Fibroblast of lung (primary cell): ENCODE measurements around the gene RAB27B. TPM values are rescaled to one million over a fixed set of nuclear protein-coding genes. Genes with fewer than 3 reads are reported as not detected.

Experiments used
- DNase-seq, 2 donors: peaks; one replicate each; pipeline versions ENCODE4 v3.0.0 to v3.0.0-alpha.2; 2010; ENCODE audit warnings: low read depth in 2 of 2
- H2AFZ ChIP-seq: 2 replicates; pipeline ENCODE4 v1.5.1; 2012; ENCODE audit warnings: low read length, control low read depth, inconsistent platforms
- H3K27ac ChIP-seq: 2 replicates; pipeline ENCODE4 v1.5.1; 2011; ENCODE audit warnings: low read length, control low read depth; ENCODE audit not compliant: insufficient read depth
- H3K27me3 ChIP-seq: 2 replicates; pipeline ENCODE4 v1.5.1; 2011; ENCODE audit warnings: mild to moderate bottlenecking, low read length; ENCODE audit not compliant: control insufficient read depth, insufficient read depth
- H3K36me3 ChIP-seq: 2 replicates; pipeline ENCODE4 v1.5.1; 2011; ENCODE audit warnings: low read length; ENCODE audit not compliant: control insufficient read depth, insufficient read depth
- H3K4me1 ChIP-seq: 2 replicates; pipeline ENCODE4 v1.5.1; 2011; ENCODE audit warnings: low read length; ENCODE audit not compliant: control insufficient read depth, insufficient read depth; ENCODE audit errors: extremely low read depth
- H3K4me2 ChIP-seq: 2 replicates; pipeline ENCODE4 v1.5.1; 2011; ENCODE audit warnings: low read length, control low read depth; ENCODE audit not compliant: insufficient read depth; ENCODE audit errors: extremely low read depth
- H3K4me3 ChIP-seq, 4 experiments: fragments of 200-600 bp in 1 of 4; sonication (generic) in 1 of 4; replicated peaks in 1 of 4; 2 replicates each; pipeline ENCODE4 v1.5.1; 2011 to 2016; ENCODE audit warnings: low read length in 4 of 4, low read depth in 3 of 4, mild to moderate bottlenecking in 3 of 4, control low read depth in 2 of 4, inconsistent platforms in 1 of 4, mixed read lengths in 1 of 4; ENCODE audit not compliant: insufficient read depth in 1 of 4; ENCODE audit errors: control extremely low read depth in 1 of 4
- H3K79me2 ChIP-seq: 2 replicates; pipeline ENCODE4 v1.5.1; 2012; ENCODE audit warnings: mild to moderate bottlenecking, low read length, inconsistent platforms; ENCODE audit not compliant: control insufficient read depth, insufficient read depth
- H3K9ac ChIP-seq: 2 replicates; pipeline ENCODE4 v1.5.1; 2011; ENCODE audit warnings: mild to moderate bottlenecking, low read length, control low read depth; ENCODE audit not compliant: insufficient read depth
- H3K9me3 ChIP-seq: 2 replicates; pipeline ENCODE4 v1.5.1; 2012; ENCODE audit warnings: low read depth, low read length; ENCODE audit not compliant: control insufficient read depth, insufficient read depth
- H4K20me1 ChIP-seq: 2 replicates; pipeline ENCODE4 v1.5.1; 2011; ENCODE audit warnings: low read length; ENCODE audit not compliant: control insufficient read depth, insufficient read depth; ENCODE audit errors: extremely low read depth
- EZH2 ChIP-seq: IDR thresholded peaks from 2 replicates; pipeline ENCODE4 v1.5.1; 2012; ENCODE audit warnings: low read length, control low read depth, mild to moderate bottlenecking; ENCODE audit errors: missing control alignments
- polyA plus RNA-seq, 2 donors: library from polyadenylated mRNA; depleted of rRNA in 1 of 2; stranded (reverse) in 1 of 2; unstranded in 1 of 2; fragments of >200 nt; gene quantifications; 2 replicates each; pipeline ENCODE4 v1.2.1, GENCODE V29; 2011 to 2012; ENCODE audit warnings: missing spikeins in 1 of 2
- total RNA-seq: library from RNA; depleted of rRNA; stranded (reverse); fragments of >200 nt; gene quantifications from 2 replicates; pipeline ENCODE4 v1.2.1, GENCODE V29; 2014
- TF ChIP-seq, protein P1 (sequence below), 2 donors: IDR thresholded peaks in 1 of 2; conservative IDR thresholded peaks in 1 of 2; 1 replicate in 1 of 2; 2 replicates in 1 of 2; pipeline ENCODE4 v1.5.1; 2011 to 2012; ENCODE audit warnings: low read length in 2 of 2, control low read depth in 1 of 2, inconsistent platforms in 1 of 2, low read depth in 1 of 2, mild to moderate bottlenecking in 1 of 2

Gene RAB27B
- total and polyA plus RNA-seq, 2 donors (not counting 1 experiment from before 2014, with no cell fraction given), result 0.92 to 0.99 TPM

DNA sequence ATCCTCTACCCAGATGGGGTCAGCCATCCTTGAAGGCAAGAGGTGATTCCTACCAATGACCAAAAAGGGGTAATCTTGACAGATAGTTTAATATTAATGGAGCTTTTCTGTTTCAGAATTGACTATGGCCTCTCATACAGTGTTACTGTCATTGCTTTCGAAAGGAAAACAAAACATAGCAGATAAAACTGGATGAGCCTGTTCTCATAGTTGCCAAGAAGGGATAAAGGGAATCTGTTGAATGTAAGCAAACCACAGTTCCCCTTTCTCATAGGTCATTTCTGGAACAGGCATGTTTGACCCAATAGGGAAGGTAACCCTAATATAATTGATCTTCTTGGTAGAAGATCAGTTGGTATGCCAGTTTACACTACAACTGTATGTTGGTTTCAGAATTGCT lies 1.6 kb downstream of the RAB27B start:
- no peak overlapping the region for H3K9ac ChIP-seq
- TF ChIP-seq EZH2, result no peak
- TF ChIP-seq, protein P1, sequence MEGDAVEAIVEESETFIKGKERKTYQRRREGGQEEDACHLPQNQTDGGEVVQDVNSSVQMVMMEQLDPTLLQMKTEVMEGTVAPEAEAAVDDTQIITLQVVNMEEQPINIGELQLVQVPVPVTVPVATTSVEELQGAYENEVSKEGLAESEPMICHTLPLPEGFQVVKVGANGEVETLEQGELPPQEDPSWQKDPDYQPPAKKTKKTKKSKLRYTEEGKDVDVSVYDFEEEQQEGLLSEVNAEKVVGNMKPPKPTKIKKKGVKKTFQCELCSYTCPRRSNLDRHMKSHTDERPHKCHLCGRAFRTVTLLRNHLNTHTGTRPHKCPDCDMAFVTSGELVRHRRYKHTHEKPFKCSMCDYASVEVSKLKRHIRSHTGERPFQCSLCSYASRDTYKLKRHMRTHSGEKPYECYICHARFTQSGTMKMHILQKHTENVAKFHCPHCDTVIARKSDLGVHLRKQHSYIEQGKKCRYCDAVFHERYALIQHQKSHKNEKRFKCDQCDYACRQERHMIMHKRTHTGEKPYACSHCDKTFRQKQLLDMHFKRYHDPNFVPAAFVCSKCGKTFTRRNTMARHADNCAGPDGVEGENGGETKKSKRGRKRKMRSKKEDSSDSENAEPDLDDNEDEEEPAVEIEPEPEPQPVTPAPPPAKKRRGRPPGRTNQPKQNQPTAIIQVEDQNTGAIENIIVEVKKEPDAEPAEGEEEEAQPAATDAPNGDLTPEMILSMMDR (conservative IDR thresholded peaks at IDR 0.05 in 1 of 2, IDR thresholded peaks at IDR 0.05 in 1 of 2; ENCODE audit: low read depth in 1 of 2, low read length in 2 of 2), result no peak
- H3K4me1 ChIP-seq, result peaks cover 2% of the 10 kb centered on the region
- no peak for DNase-seq
- H3K36me3 ChIP-seq, result no peaks in the 10 kb centered on the region
- H3K4me3 ChIP-seq, result no peak overlapping the region
- no peak overlapping the region for H2AFZ ChIP-seq
- H3K27ac ChIP-seq, result no peak overlapping the region
- H3K27me3 ChIP-seq, result no peaks in the 10 kb centered on the region
- H3K9me3 ChIP-seq, result no peaks in the 10 kb centered on the region
- no peaks in the 10 kb centered on the region for H4K20me1 ChIP-seq
- H3K4me2 ChIP-seq, result no peak overlapping the region
- no peaks in the 10 kb centered on the region for H3K79me2 ChIP-seq

DNA sequence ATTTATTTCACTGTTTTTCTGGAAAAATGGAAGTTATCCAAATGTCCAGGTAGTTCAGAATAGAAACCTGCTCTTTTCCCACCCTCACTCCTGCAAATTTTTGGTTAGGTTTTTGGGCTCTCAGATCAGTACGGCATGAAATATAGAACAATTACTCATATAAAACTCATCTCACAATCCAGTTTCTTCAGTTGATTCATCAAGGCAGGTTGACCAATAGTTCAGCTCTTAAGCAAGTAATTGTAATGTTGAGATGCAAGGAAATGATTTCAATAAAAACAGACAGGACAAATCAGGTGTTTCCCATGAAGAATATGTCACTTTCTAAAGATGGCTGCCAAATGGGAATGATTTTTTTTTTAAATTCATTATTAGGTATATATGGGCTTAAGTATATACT lies 2.0 kb downstream of the RAB27B start:
- Histone ChIP-seq H3K9me3 (no peaks in the 10 kb centered on the region), H3K79me2 (no peaks in the 10 kb centered on the region), H3K9ac (no peak overlapping the region), H3K27me3 (no peaks in the 10 kb centered on the region), H3K4me3 (no peak overlapping the region), H3K4me1 (peaks cover 2% of the 10 kb centered on the region), H4K20me1 (no peaks in the 10 kb centered on the region), H3K27ac (no peak overlapping the region), H3K36me3 (no peaks in the 10 kb centered on the region), H2AFZ (no peak overlapping the region), H3K4me2 (no peak overlapping the region)
- TF ChIP-seq, protein P1 (conservative IDR thresholded peaks at IDR 0.05 in 1 of 2, IDR thresholded peaks at IDR 0.05 in 1 of 2; ENCODE audit: low read depth in 1 of 2, low read length in 2 of 2), result no peak
- TF ChIP-seq EZH2, result no peak
- no peak for DNase-seq

DNA sequence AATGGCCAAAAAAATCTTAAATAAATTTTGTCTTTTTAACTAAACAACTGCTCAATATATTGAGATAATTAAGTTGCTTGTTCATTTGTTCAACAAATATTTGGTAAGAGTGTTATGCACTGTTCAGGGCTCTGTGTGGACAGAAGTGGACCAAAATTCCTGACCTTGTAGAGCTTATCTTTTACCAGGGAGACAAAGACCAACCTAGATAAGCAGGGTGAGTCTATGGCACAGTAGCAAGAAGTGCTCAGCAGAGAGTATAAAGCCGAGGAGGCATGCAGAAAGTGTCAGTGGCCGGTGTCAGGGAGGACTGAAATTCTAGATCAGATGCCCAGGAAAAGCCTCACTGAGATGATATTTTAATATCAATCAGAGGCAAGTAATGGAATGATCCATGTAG lies 2.6 kb downstream of the RAB27B start:
- no peak for TF ChIP-seq EZH2
- TF ChIP-seq, protein P1 (conservative IDR thresholded peaks at IDR 0.05 in 1 of 2, IDR thresholded peaks at IDR 0.05 in 1 of 2; ENCODE audit: low read depth in 1 of 2, low read length in 2 of 2), result no peak
- H4K20me1 ChIP-seq, result no peaks in the 10 kb centered on the region

More for the DNA sequence above, 2.6 kb downstream of the RAB27B start:
- Histone ChIP-seq H3K4me2 (no peak overlapping the region), H3K9ac (no peak overlapping the region), H3K4me1 (peaks cover 2% of the 10 kb centered on the region), H3K27ac (no peak overlapping the region), H3K36me3 (no peaks in the 10 kb centered on the region), H2AFZ (no peak overlapping the region), H3K27me3 (no peaks in the 10 kb centered on the region), H3K79me2 (no peaks in the 10 kb centered on the region), H3K4me3 (no peak overlapping the region), H3K9me3 (no peaks in the 10 kb centered on the region)
- DNase-seq, result no peak
